CD14-positive monocyte (primary cell): ENCODE results near the gene NOTCH3. TPM values are rescaled to one million over a fixed set of nuclear protein-coding genes. Genes with fewer than 3 reads are reported as not detected.
A peak's percentile ranks its signal among the peaks of the same experiment; 100 is the strongest.

Source experiments
- DNase-seq, 3 donors: peaks; one replicate each; pipeline ENCODE4 v3.0.0-alpha.2; 2011 to 2022
- H2AFZ ChIP-seq: 2 replicates; pipeline ENCODE4 v1.6.0; 2012; ENCODE audit warnings: mild to moderate bottlenecking, low read depth, low read length, inconsistent platforms; ENCODE audit not compliant: insufficient read depth, poor library complexity, severe bottlenecking
- H3K27ac ChIP-seq, 2 donors: 1 replicate in 1 of 2; 2 replicates in 1 of 2; pipeline ENCODE4 v1.5.1; 2012 to 2013; ENCODE audit warnings: low read length in 2 of 2, control low read depth in 1 of 2, inconsistent platforms in 1 of 2, low read depth in 1 of 2, mild to moderate bottlenecking in 1 of 2
- H3K27me3 ChIP-seq, 2 donors: one replicate each; pipeline versions ENCODE4 v1.6.0 to v1.6.1; 2011 to 2013; ENCODE audit warnings: low read length in 2 of 2; ENCODE audit not compliant: control insufficient read depth in 2 of 2, insufficient read depth in 2 of 2
- H3K36me3 ChIP-seq, 2 donors: replicated peaks in 1 of 2; 1 replicate in 1 of 2; 2 replicates in 1 of 2; pipeline versions ENCODE4 v1.5.1 to v1.6.1; 2012 to 2013; ENCODE audit warnings: low read length in 2 of 2, control low read depth in 1 of 2, inconsistent platforms in 1 of 2, mild to moderate bottlenecking in 1 of 2; ENCODE audit not compliant: insufficient read depth in 2 of 2, control insufficient read depth in 1 of 2
- H3K4me1 ChIP-seq, 2 donors: 1 replicate in 1 of 2; 2 replicates in 1 of 2; pipeline versions ENCODE4 v1.5.1 to v1.6.1; 2012 to 2013; ENCODE audit warnings: low read length in 2 of 2, control low read depth in 1 of 2, inconsistent platforms in 1 of 2, mild to moderate bottlenecking in 1 of 2, moderate library complexity in 1 of 2; ENCODE audit not compliant: insufficient read depth in 2 of 2, control insufficient read depth in 1 of 2
- H3K4me2 ChIP-seq: replicated peaks from 2 replicates; pipeline ENCODE3; 2012; ENCODE audit warnings: low read length, moderate library complexity, mild to moderate bottlenecking; ENCODE audit not compliant: poor library complexity, severe bottlenecking; ENCODE audit errors: extremely low read depth
- H3K4me3 ChIP-seq, 3 experiments: fragments of 200-600 bp in 1 of 3; sonication (generic) in 1 of 3; replicated peaks in 1 of 3; 1 replicate in 2 of 3; 2 replicates in 1 of 3; pipeline ENCODE4 v1.5.1; 2011 to 2013; ENCODE audit warnings: low read length in 3 of 3, mild to moderate bottlenecking in 3 of 3, control low read depth in 2 of 3, low read depth in 2 of 3, inconsistent platforms in 1 of 3, moderate library complexity in 1 of 3
- H3K79me2 ChIP-seq: 2 replicates; pipeline ENCODE4 v1.6.0; 2012; ENCODE audit warnings: mild to moderate bottlenecking, control low read depth, inconsistent platforms, low read length, moderate library complexity; ENCODE audit not compliant: insufficient read depth
- H3K9ac ChIP-seq: 2 replicates; pipeline ENCODE4 v1.6.0; 2017; ENCODE audit warnings: low read length, mild to moderate bottlenecking; ENCODE audit not compliant: insufficient read depth, poor library complexity, severe bottlenecking
- H3K9me3 ChIP-seq, 2 donors: replicated peaks in 1 of 2; 1 replicate in 1 of 2; 2 replicates in 1 of 2; pipeline versions ENCODE4 v1.5.1 to v1.6.1; 2012 to 2013; ENCODE audit warnings: low read length in 2 of 2, control low read depth in 1 of 2; ENCODE audit not compliant: control insufficient read depth in 1 of 2, insufficient read depth in 1 of 2
- H4K20me1 ChIP-seq: 2 replicates; pipeline ENCODE4 v1.6.0; 2012; ENCODE audit warnings: mild to moderate bottlenecking, low read length, control low read depth, moderate library complexity; ENCODE audit not compliant: insufficient read depth
- H3K27ac Mint-ChIP-seq, 7 donors: one replicate each; pipeline ENCODE4 v1.8.0; 2020; ENCODE audit warnings: mild to moderate bottlenecking in 7 of 7, mixed read lengths in 7 of 7, moderate library complexity in 6 of 7, inconsistent platforms in 2 of 7
- H3K27me3 Mint-ChIP-seq, 3 donors: one replicate each; pipeline ENCODE4 v1.8.0; 2021 to 2022; ENCODE audit warnings: low read depth in 3 of 3, mild to moderate bottlenecking in 3 of 3, mixed read lengths in 3 of 3, moderate library complexity in 3 of 3, inconsistent platforms in 1 of 3
- H3K36me3 Mint-ChIP-seq, 2 donors: one replicate each; pipeline ENCODE4 v1.8.0; 2020; ENCODE audit warnings: mixed read lengths in 2 of 2, inconsistent platforms in 1 of 2, mild to moderate bottlenecking in 1 of 2
- H3K4me1 Mint-ChIP-seq: one replicate; pipeline ENCODE4 v1.8.0; 2020; ENCODE audit warnings: mild to moderate bottlenecking, mixed read lengths
- H3K4me3 Mint-ChIP-seq, 2 donors: one replicate each; pipeline ENCODE4 v1.8.0; 2020; ENCODE audit warnings: mild to moderate bottlenecking in 2 of 2, mixed read lengths in 2 of 2, moderate library complexity in 1 of 2
- H3K9me3 Mint-ChIP-seq, 7 donors: one replicate each; pipeline ENCODE4 v1.8.0; 2020 to 2022; ENCODE audit warnings: mixed read lengths in 7 of 7, mild to moderate bottlenecking in 6 of 7, moderate library complexity in 6 of 7, inconsistent platforms in 2 of 7
- WGBS: methylation state at CpG from one replicate; pipeline ENCODE4 v1.1.5; 2013; ENCODE audit warnings: missing lambda C conversion rate; ENCODE audit not compliant: insufficient coverage; 5-methylcytosine and 5-hydroxymethylcytosine counted together
- intact Hi-C, 2 donors: fragments of 100-400 bp; cut with micrococcal nuclease; formaldehyde crosslinking; loops; one replicate each; pipeline versions ENCODE4 v1.15.0 to v1.15.1; 2023
- polyA plus RNA-seq, 3 donors: library from polyadenylated mRNA; depleted of rRNA in 1 of 3; unstranded in 2 of 3; stranded (reverse) in 1 of 3; fragments of 300-500 nt in 2 of 3; fragments of >200 nt in 1 of 3; fragmentation: Illumina TruSeq in 2 of 3; gene quantifications; 1 replicate in 2 of 3; 2 replicates in 1 of 3; pipeline ENCODE4 v1.2.3, GENCODE V29; 2012 to 2021
- TF ChIP-seq, protein P1 (sequence below): fragments of 200-600 bp; IDR thresholded peaks from one replicate; pipeline ENCODE4 v1.8.0; 2022; ENCODE audit warnings: antibody characterized with exemption, mild to moderate bottlenecking

The NOTCH3 gene
- polyA plus RNA-seq, 3 donors = 0.05 to 0.51 TPM; not detected in 1

- Histone ChIP-seq H3K79me2 (peaks cover 17% of the 10 kb centered on the region), H3K27ac (no peak overlapping the region), H3K4me2 (no peak overlapping the region), H3K9me3 (no peaks in the 10 kb centered on the region), H2AFZ (no peak overlapping the region), H3K4me3 (no peak overlapping the region), H4K20me1 (no peaks in the 10 kb centered on the region), H3K4me1 (peaks cover 13% of the 10 kb centered on the region in 2 donors), H3K9ac (no peak overlapping the region), H3K27me3 (no peaks in the 10 kb centered on the region), H3K36me3 (no peaks in the 10 kb centered on the region)
- 86% methylated on average over 1 of the region's 6 CpGs for WGBS
- H3K4me3 Mint-ChIP-seq = no peak overlapping the region
- H3K27me3 Mint-ChIP-seq = peaks cover 2 to 8% (median 6%) of the 10 kb centered on the region in 3 donors
- no peaks in the 10 kb centered on the region for H3K9me3 Mint-ChIP-seq
- peaks cover 11% of the 10 kb centered on the region for H3K4me1 Mint-ChIP-seq
- peaks cover 0 to under 1% of the 10 kb centered on the region in 2 donors for H3K36me3 Mint-ChIP-seq
- intact Hi-C loops = loop anchor here in 1 of 2 donors (10.0 kb wide), 1 partner anchor 247 kb away; the partner anchor contains the start of gene AKAP8
- DNase-seq = no peak
- H3K27ac Mint-ChIP-seq = no peak overlapping the region
- TF ChIP-seq, protein P1, sequence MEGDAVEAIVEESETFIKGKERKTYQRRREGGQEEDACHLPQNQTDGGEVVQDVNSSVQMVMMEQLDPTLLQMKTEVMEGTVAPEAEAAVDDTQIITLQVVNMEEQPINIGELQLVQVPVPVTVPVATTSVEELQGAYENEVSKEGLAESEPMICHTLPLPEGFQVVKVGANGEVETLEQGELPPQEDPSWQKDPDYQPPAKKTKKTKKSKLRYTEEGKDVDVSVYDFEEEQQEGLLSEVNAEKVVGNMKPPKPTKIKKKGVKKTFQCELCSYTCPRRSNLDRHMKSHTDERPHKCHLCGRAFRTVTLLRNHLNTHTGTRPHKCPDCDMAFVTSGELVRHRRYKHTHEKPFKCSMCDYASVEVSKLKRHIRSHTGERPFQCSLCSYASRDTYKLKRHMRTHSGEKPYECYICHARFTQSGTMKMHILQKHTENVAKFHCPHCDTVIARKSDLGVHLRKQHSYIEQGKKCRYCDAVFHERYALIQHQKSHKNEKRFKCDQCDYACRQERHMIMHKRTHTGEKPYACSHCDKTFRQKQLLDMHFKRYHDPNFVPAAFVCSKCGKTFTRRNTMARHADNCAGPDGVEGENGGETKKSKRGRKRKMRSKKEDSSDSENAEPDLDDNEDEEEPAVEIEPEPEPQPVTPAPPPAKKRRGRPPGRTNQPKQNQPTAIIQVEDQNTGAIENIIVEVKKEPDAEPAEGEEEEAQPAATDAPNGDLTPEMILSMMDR = no peak
Observed at GRCh38 chr19:15128162-15128770, 72.5 kb downstream of the NOTCH3 start.

DNA sequence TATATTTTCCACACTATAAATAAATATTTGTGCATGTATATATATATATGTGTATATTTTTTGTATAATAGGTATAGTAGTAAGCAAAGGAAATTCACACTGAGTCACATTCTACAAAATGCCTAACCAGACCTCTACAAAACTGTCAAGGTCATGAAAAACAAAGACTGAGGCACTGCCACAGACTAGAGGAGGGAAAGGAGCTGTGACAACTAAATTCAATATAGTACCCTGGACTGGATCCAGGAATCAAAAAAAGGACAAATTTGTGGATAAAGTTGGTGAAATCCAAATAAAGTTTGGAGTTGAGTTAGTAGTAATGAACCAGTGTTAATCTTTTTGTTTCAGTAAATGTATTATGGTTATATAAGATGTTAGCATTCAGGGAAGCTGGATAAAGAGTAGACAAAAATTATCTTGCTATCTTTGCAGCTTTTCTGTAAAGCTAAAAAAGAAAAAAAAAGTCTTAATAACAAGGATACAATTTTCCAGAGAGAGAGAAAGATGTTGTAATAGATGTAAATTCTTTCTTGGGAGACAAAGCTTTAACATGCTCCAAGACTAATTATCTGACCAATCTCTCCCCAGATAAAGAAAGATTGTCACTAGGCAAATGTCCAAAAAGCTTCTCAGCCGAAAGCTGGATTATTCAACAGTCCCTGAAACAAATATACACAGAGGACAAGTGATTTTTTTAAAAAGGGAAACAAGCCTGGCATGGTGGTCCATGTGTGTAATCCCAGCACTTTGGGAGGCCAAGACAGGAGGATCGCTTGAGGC lies 74.5 kb downstream of the NOTCH3 start:
- peaks cover 0 to 4% (median 2%) of the 10 kb centered on the region in 3 donors for H3K27me3 Mint-ChIP-seq
- Histone ChIP-seq H3K4me1 (peaks cover 13% of the 10 kb centered on the region in 2 donors), H3K4me2 (peak overlapping the region; percentile 98), H3K27me3 (no peaks in the 10 kb centered on the region), H3K4me3 (peak overlapping the region; percentile 9 to 99 (median 80)), H3K36me3 (peaks cover 3 to 12% of the 10 kb centered on the region in 2 donors), H3K9ac (peak overlapping the region; percentile 78), H2AFZ (peak overlapping the region; percentile 46), H4K20me1 (no peaks in the 10 kb centered on the region), H3K27ac (no peak overlapping the region), H3K9me3 (no peaks in the 10 kb centered on the region), H3K79me2 (peaks cover 17% of the 10 kb centered on the region)
- H3K9me3 Mint-ChIP-seq = no peaks in the 10 kb centered on the region
- intact Hi-C loops = loop anchor here in 1 of 2 donors (10.0 kb wide), 1 partner anchor 248 kb away; the partner anchor contains the start of gene AKAP8
- no peak overlapping the region for H3K4me3 Mint-ChIP-seq
- H3K27ac Mint-ChIP-seq = peak overlapping the region in 1 of 7 donors; percentile 99
- 100% methylated on average over 1 of the region's 2 CpGs for WGBS
- H3K36me3 Mint-ChIP-seq = peaks cover 6 to 17% of the 10 kb centered on the region in 2 donors
- DNase-seq = no peak
- peaks cover 11% of the 10 kb centered on the region for H3K4me1 Mint-ChIP-seq
- TF ChIP-seq, protein P1 = no peak
